ENCODE measurements around the gene RFFL. TPM values are rescaled to one million over a fixed set of nuclear protein-coding genes. Genes with fewer than 3 reads are reported as not detected.

Gene RFFL
- total and polyA plus RNA-seq, 9 of the 15 experiments (the other 6 are each of a cell fraction or from before 2014, with no cell fraction given), result 3.4 to 18.1 (median 12.8) TPM

- TF ChIP-seq ZNF407 (IDR thresholded peaks at IDR 0.05; ENCODE audit: low read depth), result no peak
- TF ChIP-seq EP400 (IDR thresholded peaks at IDR 0.05), result peak; percentile 38; the same call in 1 of the 2 replicates
- no peak for TF ChIP-seq KAT8 (IDR thresholded peaks at IDR 0.05; ENCODE audit: low read depth)
- TF ChIP-seq RCOR1 (IDR thresholded peaks at IDR 0.05; ENCODE audit: borderline replicate concordance in 1 of 2, low read depth in 2 of 2, low read length in 2 of 2), result 0 out of 4 replicates have a peak, but pooled peaks of 1 of the 2 experiments have one; percentile 14
- no peak for TF ChIP-seq SLC30A9 (CRISPR knock-in tag; IDR thresholded peaks at IDR 0.05)
- peak; percentile 74 for TF ChIP-seq SMARCE1 (IDR thresholded peaks at IDR 0.05)
- TF ChIP-seq PRPF4 (IDR thresholded peaks at IDR 0.05; ENCODE audit: insufficient read depth, low read depth, low read length, poor library complexity, severe bottlenecking), result no peak
- no peak for TF ChIP-seq ZNF347 (CRISPR knock-in tag; IDR thresholded peaks at IDR 0.05; ENCODE audit: low read depth)
- no peak for TF ChIP-seq TAF15 (IDR thresholded peaks at IDR 0.05; ENCODE audit: low read depth, low read length)
- TF ChIP-seq, protein P1, sequence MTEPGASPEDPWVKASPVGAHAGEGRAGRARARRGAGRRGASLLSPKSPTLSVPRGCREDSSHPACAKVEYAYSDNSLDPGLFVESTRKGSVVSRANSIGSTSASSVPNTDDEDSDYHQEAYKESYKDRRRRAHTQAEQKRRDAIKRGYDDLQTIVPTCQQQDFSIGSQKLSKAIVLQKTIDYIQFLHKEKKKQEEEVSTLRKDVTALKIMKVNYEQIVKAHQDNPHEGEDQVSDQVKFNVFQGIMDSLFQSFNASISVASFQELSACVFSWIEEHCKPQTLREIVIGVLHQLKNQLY (CRISPR knock-in tag; conservative IDR thresholded peaks at IDR 0.05), result no peak
- no peak for TF ChIP-seq ZNF76 (CRISPR knock-in tag; IDR thresholded peaks at IDR 0.05; ENCODE audit: borderline replicate concordance)
- TF ChIP-seq ZBTB1 (CRISPR knock-in tag; IDR thresholded peaks at IDR 0.05; ENCODE audit: borderline replicate concordance, low read depth), result no peak
- TF ChIP-seq ZKSCAN3 (CRISPR knock-in tag; IDR thresholded peaks at IDR 0.05), result no peak
- TF ChIP-seq KAT2B (IDR thresholded peaks at IDR 0.05; ENCODE audit: low read depth, low read length), result no peak
- no peak for TF ChIP-seq ZNF699 (CRISPR knock-in tag; IDR thresholded peaks at IDR 0.05; ENCODE audit: insufficient replicate concordance)
- TF ChIP-seq GATAD2B (IDR thresholded peaks at IDR 0.05; ENCODE audit: borderline replicate concordance), result no peak
- TF ChIP-seq PHF8 (IDR thresholded peaks at IDR 0.05; ENCODE audit: borderline replicate concordance, low read length), result no peak
- TF ChIP-seq, protein P2, sequence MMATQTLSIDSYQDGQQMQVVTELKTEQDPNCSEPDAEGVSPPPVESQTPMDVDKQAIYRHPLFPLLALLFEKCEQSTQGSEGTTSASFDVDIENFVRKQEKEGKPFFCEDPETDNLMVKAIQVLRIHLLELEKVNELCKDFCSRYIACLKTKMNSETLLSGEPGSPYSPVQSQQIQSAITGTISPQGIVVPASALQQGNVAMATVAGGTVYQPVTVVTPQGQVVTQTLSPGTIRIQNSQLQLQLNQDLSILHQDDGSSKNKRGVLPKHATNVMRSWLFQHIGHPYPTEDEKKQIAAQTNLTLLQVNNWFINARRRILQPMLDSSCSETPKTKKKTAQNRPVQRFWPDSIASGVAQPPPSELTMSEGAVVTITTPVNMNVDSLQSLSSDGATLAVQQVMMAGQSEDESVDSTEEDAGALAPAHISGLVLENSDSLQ (IDR thresholded peaks at IDR 0.05), result no peak
- no peak for TF ChIP-seq ZNF224 (CRISPR knock-in tag; IDR thresholded peaks at IDR 0.05)
These were observed 12.3 kb downstream of the RFFL start (continued) for GRCh38 chr17:35051183-35051578.

Measured in K562 (cell line).